ENCODE measurements around the gene SLC4A7.

Gene SLC4A7

GRCh38 chr3:27488821-27489220 lies 4.6 kb upstream of the SLC4A7 start:
- in situ Hi-C loops (cut with MboI; ENCODE audit: low sequenced_read_pairs, unreplicated experiment) = loop anchor here (25.0 kb wide), 1 partner anchor 173 kb away; no protein-coding TSS in a partner anchor
- DNase-seq (ENCODE audit: low spot score) = no peak
- TF ChIP-seq CTCF (IDR thresholded peaks at IDR 0.05; ENCODE audit: borderline replicate concordance, control extremely low read depth, extremely low read depth, insufficient read depth, missing control alignments) = no peak

- no peak for TF ChIP-seq CTCF (IDR thresholded peaks at IDR 0.05; ENCODE audit: borderline replicate concordance, control extremely low read depth, extremely low read depth, insufficient read depth, missing control alignments)
- in situ Hi-C loops (cut with MboI; ENCODE audit: low sequenced_read_pairs, unreplicated experiment) = loop anchor here (25.0 kb wide), 1 partner anchor 175 kb away; no protein-coding TSS in a partner anchor
- no peak for DNase-seq (ENCODE audit: low spot score)
Observed at GRCh38 chr3:27487383-27487782, 3.2 kb upstream of the SLC4A7 start.

- TF ChIP-seq CTCF (IDR thresholded peaks at IDR 0.05; ENCODE audit: borderline replicate concordance, control extremely low read depth, extremely low read depth, insufficient read depth, missing control alignments) = no peak
- in situ Hi-C loops (cut with MboI; ENCODE audit: low sequenced_read_pairs, unreplicated experiment) = loop anchor here (25.0 kb wide), 1 partner anchor 176 kb away; no protein-coding TSS in a partner anchor
- DNase-seq (ENCODE audit: low spot score) = no peak
Observed at GRCh38 chr3:27486336-27486735, 2.2 kb upstream of the SLC4A7 start.

- no peak for TF ChIP-seq CTCF (IDR thresholded peaks at IDR 0.05; ENCODE audit: borderline replicate concordance, control extremely low read depth, extremely low read depth, insufficient read depth, missing control alignments)
- DNase-seq (ENCODE audit: low spot score) = no peak
- in situ Hi-C loops (cut with MboI; ENCODE audit: low sequenced_read_pairs, unreplicated experiment) = loop anchor here (25.0 kb wide), 1 partner anchor 176 kb away; no protein-coding TSS in a partner anchor
Observed at GRCh38 chr3:27485866-27486265, 1.7 kb upstream of the SLC4A7 start.

GRCh38 chr3:27483117-27484014 lies 818 bp downstream of the SLC4A7 start:
- in situ Hi-C loops (cut with MboI; ENCODE audit: low sequenced_read_pairs, unreplicated experiment) = loop anchor here (25.0 kb wide), 1 partner anchor 179 kb away; no protein-coding TSS in a partner anchor
- TF ChIP-seq CTCF (IDR thresholded peaks at IDR 0.05; ENCODE audit: borderline replicate concordance, control extremely low read depth, extremely low read depth, insufficient read depth, missing control alignments) = no peak
- peak; percentile 54 for DNase-seq (ENCODE audit: low spot score)

- DNase-seq (ENCODE audit: low spot score) = peak; percentile 18
- in situ Hi-C loops (cut with MboI; ENCODE audit: low sequenced_read_pairs, unreplicated experiment) = loop anchor here (10.0 to 25.0 kb wide), 2 partner anchors 165 to 182 kb away; no protein-coding TSS in a partner anchor
- no peak for TF ChIP-seq CTCF (IDR thresholded peaks at IDR 0.05; ENCODE audit: borderline replicate concordance, control extremely low read depth, extremely low read depth, insufficient read depth, missing control alignments)
Observed at GRCh38 chr3:27479806-27480543, 4.2 kb downstream of the SLC4A7 start.
